HCT116 (cell line): ENCODE results near the gene AUTS2. TPM values are rescaled to one million over a fixed set of nuclear protein-coding genes. Genes with fewer than 3 reads are reported as not detected.

ENCODE experiments used
- ATAC-seq: fragments of 200-7000 bp; cut with Tn5 transposase; 2 replicates; pipeline ENCODE4 v1.9.1; 2020; ENCODE audit warnings: mild to moderate bottlenecking, moderate library complexity
- BruUV-seq: library from RNA; stranded (reverse); fragments of 400-500 nt; replicated peaks from 2 replicates; lab custom pipeline; 2021; lab: Mats Ljungman, UMichigan
- CTCF ChIA-PET: fragments of 300-600 bp; sonication (Branson Sonifier 250); formaldehyde crosslinking; loops from one replicate; lab custom pipeline; 2021; ENCODE audit warnings: antibody characterized with exemption; lab: Charles Lee
- POLR2A ChIA-PET: fragments of 300-600, 350-600 bp; sonication (Branson Sonifier 250); formaldehyde crosslinking; loops from one replicate; lab custom pipeline; 2021; ENCODE audit warnings: antibody characterized with exemption; lab: Charles Lee
- RAD21 ChIA-PET, 2 experiments: fragments of 300-600 bp; sonication (Branson Sonifier 250); formaldehyde crosslinking; loops; one replicate each; lab custom pipeline; 2023; ENCODE audit warnings: low total read pairs in 2 of 2; ENCODE audit not compliant: uncharacterized antibody in 2 of 2, unreplicated experiment in 2 of 2, low non-redundant PET in 1 of 2; lab: Charles Lee
- DNase-seq: peaks from one replicate; pipeline ENCODE4 v3.0.0-alpha.2; 2010; ENCODE audit warnings: low read depth, low spot score
- H2AFZ ChIP-seq: fragments of 200-600 bp; shearing (Covaris generic), sonication (generic); 2 replicates; pipeline ENCODE4 v1.6.1; 2017; ENCODE audit warnings: low read depth, mixed run types, mixed read lengths, antibody characterized with exemption, low read length; ENCODE audit not compliant: poor library complexity, severe bottlenecking
- H3K27ac ChIP-seq: 2 replicates; pipeline ENCODE4 v1.5.1; 2012; ENCODE audit warnings: low read depth, low read length
- H3K27me3 ChIP-seq: fragments of 200-600 bp; sonication (generic); 2 replicates; pipeline ENCODE4 v1.6.1; 2016; ENCODE audit warnings: mixed run types, low read length, mixed read lengths; ENCODE audit not compliant: insufficient read depth
- H3K36me3 ChIP-seq, 2 experiments: fragments of 200-500 bp in 1 of 2; fragments of 200-600 bp in 1 of 2; sonication (Bioruptor generic) in 1 of 2; sonication (generic) in 1 of 2; 2 replicates each; pipeline versions ENCODE4 v1.5.1 to v1.6.1; 2014 to 2016; ENCODE audit warnings: low read length in 2 of 2, inconsistent platforms in 1 of 2, mixed read lengths in 1 of 2, mixed run types in 1 of 2; ENCODE audit not compliant: insufficient read depth in 2 of 2, control insufficient read depth in 1 of 2
- H3K4me1 ChIP-seq, 2 experiments: fragments of 200-600 bp in 1 of 2; sonication (generic) in 1 of 2; 2 replicates each; pipeline versions ENCODE4 v1.5.1 to v1.6.1; 2012 to 2017; ENCODE audit warnings: low read length in 2 of 2, inconsistent platforms in 1 of 2, mild to moderate bottlenecking in 1 of 2, mixed read lengths in 1 of 2, mixed run types in 1 of 2, moderate library complexity in 1 of 2; ENCODE audit not compliant: insufficient read depth in 2 of 2, control insufficient read depth in 1 of 2
- H3K4me2 ChIP-seq: fragments of 200-600 bp; sonication (generic); 2 replicates; pipeline ENCODE4 v1.6.1; 2017; ENCODE audit warnings: mixed run types, low read length, mixed read lengths
- H3K4me3 ChIP-seq, 2 experiments: fragments of 200-600 bp in 1 of 2; sonication (generic) in 1 of 2; replicated peaks in 1 of 2; 2 replicates each; pipeline ENCODE4 v1.5.1; 2011 to 2016; ENCODE audit warnings: low read length in 2 of 2, control low read depth in 1 of 2, low read depth in 1 of 2, mild to moderate bottlenecking in 1 of 2, mixed read lengths in 1 of 2, mixed run types in 1 of 2
- H3K79me2 ChIP-seq: fragments of 200-600 bp; sonication (generic); 2 replicates; pipeline ENCODE4 v1.6.1; 2017; ENCODE audit warnings: mild to moderate bottlenecking, mixed run types, low read length, moderate library complexity, mixed read lengths; ENCODE audit not compliant: insufficient read depth
- H3K9ac ChIP-seq: fragments of 200-600 bp; sonication (generic); 2 replicates; pipeline ENCODE4 v1.6.1; 2016; ENCODE audit warnings: low read length, mixed read lengths
- H3K9me2 ChIP-seq: fragments of 200-600 bp; sonication (generic), shearing (Covaris generic); 2 replicates; pipeline ENCODE4 v1.6.1; 2017; ENCODE audit warnings: mixed run types, mild to moderate bottlenecking, moderate library complexity; ENCODE audit not compliant: insufficient read depth
- H3K9me3 ChIP-seq, 2 experiments: fragments of 200-500 bp in 1 of 2; fragments of 200-600 bp in 1 of 2; sonication (Bioruptor generic) in 1 of 2; sonication (generic) in 1 of 2; 2 replicates each; pipeline ENCODE4 v1.6.1; 2014 to 2017; ENCODE audit warnings: low read length in 2 of 2, mixed read lengths in 2 of 2, inconsistent platforms in 1 of 2, low read depth in 1 of 2, mild to moderate bottlenecking in 1 of 2, mixed run types in 1 of 2, moderate library complexity in 1 of 2; ENCODE audit not compliant: control insufficient read depth in 1 of 2, insufficient read depth in 1 of 2
- H4K20me1 ChIP-seq: fragments of 200-600 bp; sonication (generic), shearing (Covaris generic); 2 replicates; pipeline ENCODE4 v1.6.1; 2017; ENCODE audit warnings: mixed run types, mild to moderate bottlenecking, moderate library complexity; ENCODE audit not compliant: insufficient read depth
- ATF3 ChIP-seq: IDR thresholded peaks from 2 replicates; pipeline ENCODE4 v1.6.1; 2012
- CBX3 ChIP-seq: IDR thresholded peaks from 2 replicates; pipeline ENCODE4 v1.6.1; 2012; ENCODE audit warnings: low read depth
- CEBPB ChIP-seq: IDR thresholded peaks from 2 replicates; pipeline ENCODE4 v1.6.1; 2012; ENCODE audit warnings: low read depth
- CTCF ChIP-seq, 3 experiments: fragments of 200-600 bp in 1 of 3; sonication (generic) in 1 of 3; IDR thresholded peaks in 2 of 3; conservative IDR thresholded peaks in 1 of 3; 2 replicates each; pipeline ENCODE4 v1.5.1; 2012 to 2017; ENCODE audit warnings: low read depth in 2 of 3, low read length in 2 of 3, antibody characterized with exemption in 1 of 3, borderline replicate concordance in 1 of 3, control low read depth in 1 of 3, mild to moderate bottlenecking in 1 of 3, mixed read lengths in 1 of 3, mixed run types in 1 of 3, moderate library complexity in 1 of 3; ENCODE audit not compliant: insufficient read depth in 1 of 3
- EZH2 ChIP-seq: fragments of 200-600 bp; sonication (generic); IDR thresholded peaks from 2 replicates; pipeline ENCODE4 v1.6.1; 2017; ENCODE audit warnings: antibody characterized with exemption, mixed run types
- EZH2phosphoT487 ChIP-seq: fragments of 200-600 bp; IDR thresholded peaks from 2 replicates; pipeline ENCODE4 v1.6.1; 2018; ENCODE audit warnings: antibody characterized with exemption, borderline replicate concordance
- FOSL1 ChIP-seq: IDR thresholded peaks from 2 replicates; pipeline ENCODE4 v1.6.1; 2012; ENCODE audit warnings: low read depth
- JUND ChIP-seq: IDR thresholded peaks from 2 replicates; pipeline ENCODE4 v1.6.1; 2012
- MAX ChIP-seq: IDR thresholded peaks from 2 replicates; pipeline ENCODE4 v1.6.1; 2012
- POLR2AphosphoS5 ChIP-seq: IDR thresholded peaks from 2 replicates; pipeline ENCODE4 v1.6.1; 2011; ENCODE audit warnings: mild to moderate bottlenecking, low read depth, low read length, moderate library complexity
- RAD21 ChIP-seq: IDR thresholded peaks from 2 replicates; pipeline ENCODE4 v1.6.1; 2012; ENCODE audit warnings: low read depth, mild to moderate bottlenecking
- SRF ChIP-seq: IDR thresholded peaks from 2 replicates; pipeline ENCODE4 v1.6.1; 2012; ENCODE audit warnings: low read depth
- TCF7L2 ChIP-seq: IDR thresholded peaks from 2 replicates; pipeline ENCODE4 v1.7.0; 2011; ENCODE audit warnings: borderline replicate concordance, inconsistent platforms; ENCODE audit not compliant: insufficient read depth, insufficient read length; ENCODE audit errors: extremely low read depth
- ZBTB33 ChIP-seq: IDR thresholded peaks from 2 replicates; pipeline ENCODE4 v1.6.1; 2011; ENCODE audit warnings: mild to moderate bottlenecking, low read length, moderate library complexity; ENCODE audit not compliant: insufficient replicate concordance; ENCODE audit errors: extremely low read depth
- ZNF274 ChIP-seq: fragments of 200-500 bp; sonication (Bioruptor generic); IDR thresholded peaks from 2 replicates; pipeline ENCODE4 v1.6.1; 2014; ENCODE audit warnings: mild to moderate bottlenecking, low read depth, low read length, inconsistent platforms
- intact Hi-C: fragments of 100-400 bp; cut with micrococcal nuclease; formaldehyde crosslinking; loops from 2 replicates; pipeline ENCODE4 v1.10.0; 2022
- total RNA-seq: library from RNA; stranded (reverse); gene quantifications from one replicate; pipeline ENCODE4 v1.2.1, GENCODE V29; 2021; ENCODE audit not compliant: unreplicated experiment

The AUTS2 gene
- total RNA-seq, 1 experiment from 2014 or later, result 0.93 TPM

GRCh38 chr7:70631718-70632117 is 1033.4 kb downstream of the AUTS2 start:
- Histone ChIP-seq H2AFZ (no peak overlapping the region), H3K4me1 (no peaks in the 10 kb centered on the region), H3K27ac (no peak overlapping the region), H3K9me2 (no peaks in the 10 kb centered on the region), H3K79me2 (no peaks in the 10 kb centered on the region), H3K4me3 (no peak overlapping the region), H3K4me2 (no peak overlapping the region), H3K27me3 (no peaks in the 10 kb centered on the region), H3K9ac (no peak overlapping the region), H3K9me3 (peaks cover 11 to 24% of the 10 kb centered on the region in 2 experiments; a peak in 2 of 4 replicates), H4K20me1 (no peaks in the 10 kb centered on the region), H3K36me3 (no peaks in the 10 kb centered on the region)
- no peak for TF ChIP-seq ATF3
- no peak for TF ChIP-seq JUND
- intact Hi-C loops, result no loop called here
- ATAC-seq, result no peak
- CTCF ChIA-PET, result no interaction called here
- POLR2A ChIA-PET, result no interaction called here
- RAD21 ChIA-PET, result no interaction called here
- DNase-seq, result no peak
- no TSS peak for BruUV-seq

GRCh38 chr7:70632400-70632799 is 1034.1 kb downstream of the AUTS2 start:
- Histone ChIP-seq H3K9me2 (no peaks in the 10 kb centered on the region), H2AFZ (no peak overlapping the region), H3K27ac (no peak overlapping the region), H3K27me3 (no peaks in the 10 kb centered on the region), H3K4me3 (no peak overlapping the region), H3K9me3 (peaks cover 9 to 24% of the 10 kb centered on the region in 2 experiments; a peak in 2 of 4 replicates), H3K4me1 (no peaks in the 10 kb centered on the region), H3K79me2 (no peaks in the 10 kb centered on the region), H4K20me1 (no peaks in the 10 kb centered on the region), H3K4me2 (no peak overlapping the region), H3K9ac (no peak overlapping the region), H3K36me3 (no peaks in the 10 kb centered on the region)
- no TSS peak for BruUV-seq
- DNase-seq, result no peak
- CTCF ChIA-PET, result no interaction called here
- POLR2A ChIA-PET, result no interaction called here
- ATAC-seq, result no peak
- TF ChIP-seq POLR2AphosphoS5, result no peak
- TF ChIP-seq JUND, result no peak
- no peak for TF ChIP-seq CEBPB
- TF ChIP-seq ATF3, result no peak
- no peak for TF ChIP-seq FOSL1
- no peak for TF ChIP-seq ZNF274
- no peak for TF ChIP-seq RAD21
- TF ChIP-seq TCF7L2, result no peak
- TF ChIP-seq CTCF (IDR thresholded peaks at IDR 0.05 in 2 of 3, conservative IDR thresholded peaks at IDR 0.05 in 1 of 3; ENCODE audit: borderline replicate concordance in 1 of 3, insufficient read depth in 1 of 3, low read depth in 2 of 3, low read length in 2 of 3), result no peak
- no peak for TF ChIP-seq EZH2phosphoT487
- TF ChIP-seq MAX, result no peak
- TF ChIP-seq SRF, result no peak
- TF ChIP-seq EZH2, result no peak
- no peak for TF ChIP-seq CBX3
- TF ChIP-seq ZBTB33, result no peak
- RAD21 ChIA-PET, result no interaction called here
- intact Hi-C loops, result no loop called here
